GM12878 (cell line): ENCODE measurements around the gene SH2B2. TPM values are rescaled to one million over a fixed set of nuclear protein-coding genes. Genes with fewer than 3 reads are reported as not detected.
"Not testable (repeated sequence)": the region's sequence is repeated elsewhere in the genome, so short reads cannot be mapped to it uniquely, and the experiment has no call there.

Experiments used
- ATAC-seq: fragments of 200-7000 bp; cut with Tn5 transposase; 3 replicates; pipeline ENCODE4 v1.9.1; 2020; ENCODE audit warnings: mild to moderate bottlenecking, moderate library complexity
- BruUV-seq: library from RNA; stranded (reverse); fragments of 400-500 nt; replicated peaks from 2 replicates; lab custom pipeline; 2021; lab: Mats Ljungman, UMichigan
- CTCF ChIA-PET: fragments of 300-600 bp; sonication (Branson Sonifier 250); formaldehyde crosslinking; extraction: SDS; loops from one replicate; lab custom pipeline; 2021; ENCODE audit warnings: inconsistent platforms; lab: Yijun Ruan, JAX
- POLR2A ChIA-PET: fragments of 350-600 bp; formaldehyde crosslinking; extraction: SDS; loops from one replicate; lab custom pipeline; 2021; ENCODE audit warnings: inconsistent platforms; lab: Charles Lee
- RAD21 ChIA-PET: fragments of 300-600 bp; sonication (Branson Sonifier 250); formaldehyde crosslinking; loops from one replicate; lab custom pipeline; 2023; ENCODE audit warnings: antibody characterized with exemption; ENCODE audit not compliant: unreplicated experiment; lab: Charles Lee
- SMC1A ChIA-PET: fragments of 300-600 bp; sonication (Branson Sonifier 250); formaldehyde crosslinking; loops from one replicate; lab custom pipeline; 2023; ENCODE audit not compliant: unreplicated experiment, uncharacterized antibody; lab: Charles Lee
- DNase-seq: peaks from one replicate; pipeline ENCODE4 v3.0.0-alpha.2; 2011; ENCODE audit warnings: low read depth, low spot score
- FAIRE-seq: peaks from 3 replicates; lab custom pipeline; 2011; peaks lifted over from hg19 to GRCh38; lab: Jason Lieb, UNC
- H2AFZ ChIP-seq: 2 replicates; pipeline ENCODE4 v1.6.0; 2011; ENCODE audit warnings: low read depth, low read length, control low read depth; ENCODE audit not compliant: control insufficient read depth
- H3K27ac ChIP-seq: 2 replicates; pipeline ENCODE4 v1.5.1; 2011; ENCODE audit warnings: control low read depth; ENCODE audit not compliant: control insufficient read depth, insufficient read depth
- H3K27me3 ChIP-seq, 2 experiments: replicated peaks in 1 of 2; 2 replicates each; pipeline versions ENCODE4 v1.6.0 to v1.6.1; 2011; ENCODE audit warnings: low read length in 1 of 2; ENCODE audit not compliant: control insufficient read depth in 2 of 2, insufficient read depth in 2 of 2
- H3K36me3 ChIP-seq, 2 experiments: 2 replicates each; pipeline ENCODE4 v1.5.1; 2011; ENCODE audit warnings: low read length in 1 of 2; ENCODE audit not compliant: control insufficient read depth in 2 of 2, insufficient read depth in 2 of 2
- H3K4me1 ChIP-seq: 2 replicates; pipeline ENCODE4 v1.6.1; 2011; ENCODE audit warnings: mild to moderate bottlenecking, low read length, moderate library complexity, mixed read lengths; ENCODE audit not compliant: control insufficient read depth, insufficient read depth
- H3K4me2 ChIP-seq: 2 replicates; pipeline ENCODE4 v1.6.0; 2011; ENCODE audit warnings: control low read depth; ENCODE audit not compliant: control insufficient read depth, insufficient read depth
- H3K4me3 ChIP-seq: fragments of 200-600 bp; sonication (generic); 2 replicates; pipeline ENCODE4 v1.5.1; 2016
- H3K79me2 ChIP-seq: 2 replicates; pipeline ENCODE4 v1.6.0; 2011; ENCODE audit warnings: low read length; ENCODE audit not compliant: control insufficient read depth, insufficient read depth
- H3K9ac ChIP-seq: 2 replicates; pipeline ENCODE4 v1.8.0; 2011; ENCODE audit warnings: low read length, control low read depth, mixed read lengths; ENCODE audit not compliant: control insufficient read depth, insufficient read depth
- H3K9me3 ChIP-seq: replicated peaks from 3 replicates; pipeline ENCODE4 v1.5.1; 2011; ENCODE audit warnings: mild to moderate bottlenecking, low read length; ENCODE audit not compliant: control insufficient read depth, insufficient read depth
- H4K20me1 ChIP-seq: 2 replicates; pipeline ENCODE4 v1.6.0; 2011; ENCODE audit not compliant: control insufficient read depth, insufficient read depth
- WGBS: methylation state at CpG from one replicate; pipeline ENCODE4 v1.1.6; 2016; ENCODE audit warnings: low lambda C conversion rate; ENCODE audit not compliant: insufficient replicate concordance, insufficient coverage; ENCODE audit errors: missing lambda C conversion rate; 5-methylcytosine and 5-hydroxymethylcytosine counted together
- in situ Hi-C: fragments of 300-500 bp; cut with MboI; formaldehyde crosslinking; loops from 9 replicates; pipeline ENCODE4 v1.14.3; 2018; ENCODE audit warnings: mixed read lengths
- intact Hi-C: fragments of 100-400 bp; cut with micrococcal nuclease; formaldehyde crosslinking; loops from one replicate; pipeline ENCODE4 v1.14.2; 2022; ENCODE audit not compliant: unreplicated experiment
- polyA plus RNA-seq, 11 experiments: library from polyadenylated mRNA; depleted of rRNA in 4 of 11; unstranded in 6 of 11; stranded (reverse) in 5 of 11; fragments of >200 nt; fragmentation: Nextera tagmentation in 4 of 11; fragmentation: Illumina TruSeq in 1 of 11; extraction: Ambion mirVana in 4 of 11; extraction: Trizol in 1 of 11; gene quantifications; 1 replicate in 1 of 11; 2 replicates in 10 of 11; pipeline versions ENCODE4 v1.2.1 to v1.2.3, GENCODE V29; 2011 to 2016; ENCODE audit warnings: inconsistent platforms in 2 of 11, missing spikeins in 2 of 11, low read depth in 1 of 11
- total RNA-seq, 4 experiments: library from RNA; depleted of rRNA in 3 of 4; stranded (reverse); fragments of >200 nt in 3 of 4; fragmentation: Illumina TruSeq in 1 of 4; extraction: Trizol in 1 of 4; gene quantifications; 2 replicates each; pipeline versions ENCODE4 v1.2.1 to v1.2.3, GENCODE V29; 2013 to 2021

SH2B2 gene
- total and polyA plus RNA-seq, 10 of the 15 experiments (the other 5 are each of a cell fraction or from before 2014, with no cell fraction given), result 0.13 to 55.1 (median 7.4) TPM; not detected in 1

GRCh38 chr7:102337420-102337819, 50.8 kb downstream of the SH2B2 start:
- Histone ChIP-seq H3K4me2 (peak overlapping the region; percentile 64; the same call in 1 of the 2 replicates), H3K27ac (peak overlapping the region; percentile 55), H3K4me3 (peak overlapping the region; percentile 41; the same call in 1 of the 2 replicates), H3K9ac (peak overlapping the region; percentile 50; the same call in 1 of the 2 replicates), H2AFZ (peak overlapping the region; percentile 44)
- H3K79me2 ChIP-seq, H4K20me1 ChIP-seq, CTCF ChIA-PET, in situ Hi-C loops, BruUV-seq, SMC1A ChIA-PET, H3K36me3 ChIP-seq, intact Hi-C loops, H3K27me3 ChIP-seq, H3K9me3 ChIP-seq, H3K4me1 ChIP-seq, DNase-seq, FAIRE-seq: not testable (repeated sequence)
- peak; percentile 77 for ATAC-seq
- ChIA-PET RAD21 (interaction anchor here (0.8 to 1.5 kb wide), 2 partner anchors 26 to 31 kb away, joined by 4 read pairs; no protein-coding TSS in a partner anchor), POLR2A (interaction anchor here (0.6 to 1.6 kb wide), 5 partner anchors 32 to 1020 kb away, joined by 3 to 7 read pairs (median 4); no protein-coding TSS in a partner anchor)
- WGBS, result 3% methylated on average over 4 of the region's 4 CpGs

- ChIA-PET CTCF (interaction anchor here (0.7 kb wide), 1 partner anchor 50 kb away, joined by 3 read pairs; no protein-coding TSS in a partner anchor), RAD21 (interaction anchor here (0.7 to 1.0 kb wide), 2 partner anchors 23 to 34 kb away, joined by 4 to 6 read pairs; no protein-coding TSS in a partner anchor), POLR2A (interaction anchor here (0.6 kb wide), 1 partner anchor 51 kb away, joined by 3 read pairs; no protein-coding TSS in a partner anchor)
- H3K79me2 ChIP-seq, H3K4me3 ChIP-seq, BruUV-seq, H3K36me3 ChIP-seq, in situ Hi-C loops, H3K27me3 ChIP-seq, H3K4me1 ChIP-seq, H3K9ac ChIP-seq, H3K9me3 ChIP-seq, SMC1A ChIA-PET, intact Hi-C loops, FAIRE-seq, H4K20me1 ChIP-seq: not testable (repeated sequence)
- H3K27ac ChIP-seq, result peak overlapping the region; percentile 6; the same call in 1 of the 2 replicates
- WGBS, result 1% methylated on average over 5 of the region's 7 CpGs
- ATAC-seq (peak; percentile 84), DNase-seq (peak; percentile 53)
- H3K4me2 ChIP-seq, result 0 out of 2 replicates have a peak overlapping the region, but pooled peaks have one; percentile 9
- H2AFZ ChIP-seq, result peak overlapping the region; percentile 29; the same call in 1 of the 2 replicates
These were observed 54.1 kb downstream of the SH2B2 start for GRCh38 chr7:102340599-102341368.

GRCh38 chr7:102346983-102347382, 60.3 kb downstream of the SH2B2 start:
- CTCF ChIA-PET, ATAC-seq, H3K36me3 ChIP-seq, FAIRE-seq, H2AFZ ChIP-seq, H3K4me1 ChIP-seq, H3K9me3 ChIP-seq, intact Hi-C loops, POLR2A ChIA-PET, in situ Hi-C loops, H3K79me2 ChIP-seq, RAD21 ChIA-PET, H3K27ac ChIP-seq, H3K27me3 ChIP-seq, SMC1A ChIA-PET, H4K20me1 ChIP-seq, DNase-seq, H3K9ac ChIP-seq, BruUV-seq, H3K4me3 ChIP-seq, H3K4me2 ChIP-seq: not testable (repeated sequence)
- 87% methylated on average over 3 of the region's 6 CpGs for WGBS
